Measurements from ENCODE around the gene NDUFAF3.

NDUFAF3 gene

DNA sequence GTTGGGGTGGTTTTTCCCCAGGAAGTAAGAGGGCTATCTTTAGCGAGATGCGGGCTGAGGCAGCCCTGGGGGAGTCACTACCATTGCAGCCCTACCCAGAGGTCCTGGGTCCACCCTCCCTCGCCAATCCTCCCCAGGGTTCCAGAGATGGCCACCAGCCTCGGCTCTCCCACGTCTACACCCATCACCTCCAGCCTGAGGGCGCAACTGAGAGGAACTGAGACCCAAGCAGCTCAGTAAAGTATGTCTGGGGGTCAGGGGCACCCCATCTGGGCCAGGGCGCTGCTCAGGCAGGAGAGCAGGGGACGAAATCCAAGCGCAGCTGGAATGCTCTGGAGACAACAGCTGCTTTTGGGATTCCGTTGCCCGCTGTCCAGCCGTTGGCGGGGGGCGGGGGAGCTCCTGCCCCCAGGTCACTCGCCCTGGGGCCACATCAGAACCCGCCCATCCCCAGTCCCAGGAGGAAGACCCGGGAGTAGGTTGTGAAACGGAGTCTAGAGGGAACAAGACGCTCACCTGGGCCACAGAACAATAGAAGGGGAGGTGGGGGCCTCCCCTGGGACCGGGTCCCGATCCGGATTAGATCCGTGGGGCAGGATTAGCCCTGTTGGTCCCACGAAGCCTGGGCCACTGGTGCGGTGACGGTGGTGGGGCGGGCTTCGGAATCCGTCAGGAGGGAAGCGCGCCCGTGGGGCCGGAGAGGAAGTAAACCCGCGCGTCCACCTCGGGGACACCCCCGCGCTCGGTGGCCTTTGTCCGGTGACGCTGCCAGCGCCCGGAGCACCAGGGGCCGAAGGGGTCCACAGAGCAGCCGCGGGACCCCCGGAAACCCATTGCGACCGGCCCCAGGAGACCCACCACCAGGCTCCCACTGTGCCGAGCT, 1.4 kb upstream of the NDUFAF3 start:
- H3K27ac Mint-ChIP-seq: peak overlapping the region; percentile 95
- H3K4me3 Mint-ChIP-seq: peak overlapping the region; percentile 91
- H3K9me3 Mint-ChIP-seq: no peaks in the 10 kb centered on the region
- H3K27me3 Mint-ChIP-seq: no peaks in the 10 kb centered on the region
- peaks cover 33% of the 10 kb centered on the region for H3K36me3 Mint-ChIP-seq (ENCODE audit: low read depth)
- peaks cover 54% of the 10 kb centered on the region for H3K4me1 Mint-ChIP-seq (ENCODE audit: low read depth)

DNA sequence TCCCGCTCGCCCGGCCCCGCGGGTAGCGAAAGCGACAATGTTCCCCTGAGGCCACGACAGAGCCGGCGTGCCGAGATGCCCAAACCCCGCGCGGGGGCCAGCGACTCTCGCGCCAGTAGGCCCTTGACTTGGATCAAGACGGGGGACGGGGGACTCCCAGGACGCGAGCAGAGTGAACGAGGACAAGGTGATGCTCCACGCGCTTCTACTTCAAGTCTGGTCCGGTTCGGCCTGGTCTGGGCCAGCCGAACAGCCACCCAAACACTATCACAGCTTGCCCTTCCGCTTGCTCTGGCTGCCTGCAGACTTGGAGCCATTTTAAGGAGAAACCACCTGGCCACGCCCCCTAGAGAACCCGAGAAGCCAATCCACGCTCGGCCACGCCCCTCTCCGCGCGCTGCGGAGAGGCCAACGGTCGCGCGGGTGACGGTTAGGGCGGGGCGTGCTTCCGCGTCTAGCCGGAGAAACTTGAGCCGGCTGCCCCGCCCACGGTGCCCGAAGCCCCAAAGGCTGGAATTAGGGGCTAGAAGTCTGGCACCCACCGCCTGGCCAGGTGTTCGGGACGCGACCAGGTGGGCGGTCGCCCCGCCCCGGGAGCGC, 608 bp upstream of the NDUFAF3 start:
- peaks cover 61% of the 10 kb centered on the region for H3K4me1 Mint-ChIP-seq (ENCODE audit: low read depth)

DNA sequence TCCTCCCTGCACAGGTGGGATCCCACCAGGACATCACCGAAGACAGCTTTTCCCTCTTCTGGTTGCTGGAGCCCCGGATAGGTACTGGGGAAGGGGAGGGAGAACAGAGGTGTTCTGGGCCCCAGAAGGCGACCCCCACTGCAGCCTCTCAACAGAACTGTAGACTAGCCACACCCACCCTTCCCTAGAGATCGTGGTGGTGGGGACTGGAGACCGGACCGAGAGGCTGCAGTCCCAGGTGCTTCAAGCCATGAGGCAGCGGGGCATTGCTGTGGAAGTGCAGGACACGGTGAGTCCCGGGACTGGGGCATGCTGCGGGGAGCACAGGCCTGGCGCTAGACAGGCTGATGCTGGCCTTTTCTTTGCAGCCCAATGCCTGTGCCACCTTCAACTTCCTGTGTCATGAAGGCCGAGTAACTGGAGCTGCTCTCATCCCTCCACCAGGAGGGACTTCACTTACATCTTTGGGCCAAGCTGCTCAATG, 809 bp downstream of the NDUFAF3 start:
- peak overlapping the region; percentile 91 for H3K4me3 Mint-ChIP-seq
- H3K4me1 Mint-ChIP-seq (ENCODE audit: low read depth): peaks cover 69% of the 10 kb centered on the region

More for the DNA sequence above, 608 bp upstream of the NDUFAF3 start:
- Mint-ChIP-seq H3K36me3 (ENCODE audit: low read depth) (peaks cover 37% of the 10 kb centered on the region), H3K27ac (peak overlapping the region; percentile 95), H3K9me3 (no peaks in the 10 kb centered on the region), H3K27me3 (no peaks in the 10 kb centered on the region), H3K4me3 (peak overlapping the region; percentile 91)

DNA sequence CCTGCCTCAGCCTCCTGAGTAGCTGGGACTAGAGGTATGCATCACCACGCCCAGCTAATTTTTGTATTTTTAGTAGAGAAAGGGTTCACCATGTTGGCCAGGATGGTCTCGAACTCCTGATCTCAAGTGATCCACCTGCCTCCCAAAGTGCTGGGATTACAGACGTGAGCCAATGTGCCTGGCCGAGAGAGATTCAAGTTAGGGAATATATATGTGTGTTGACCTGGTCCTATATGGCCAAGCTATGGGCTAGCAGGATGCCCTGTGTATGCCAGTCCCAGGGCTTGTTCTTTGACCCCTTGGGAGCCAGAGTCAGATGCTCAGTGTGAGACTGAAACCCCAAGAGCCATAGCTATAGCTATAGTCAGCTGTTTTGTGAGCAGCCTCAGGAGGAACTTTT, 1.9 kb downstream of the NDUFAF3 start:
- H3K4me1 Mint-ChIP-seq (ENCODE audit: low read depth): peaks cover 73% of the 10 kb centered on the region
- H3K4me3 Mint-ChIP-seq: peak overlapping the region; percentile 91
- H3K36me3 Mint-ChIP-seq (ENCODE audit: low read depth): peaks cover 61% of the 10 kb centered on the region
- H3K27ac Mint-ChIP-seq: peak overlapping the region; percentile 49
- H3K9me3 Mint-ChIP-seq: no peaks in the 10 kb centered on the region
- no peaks in the 10 kb centered on the region for H3K27me3 Mint-ChIP-seq

More for the DNA sequence above, 809 bp downstream of the NDUFAF3 start:
- Mint-ChIP-seq H3K27ac (peak overlapping the region; percentile 95), H3K27me3 (no peaks in the 10 kb centered on the region), H3K36me3 (ENCODE audit: low read depth) (peaks cover 50% of the 10 kb centered on the region), H3K9me3 (no peaks in the 10 kb centered on the region)

DNA sequence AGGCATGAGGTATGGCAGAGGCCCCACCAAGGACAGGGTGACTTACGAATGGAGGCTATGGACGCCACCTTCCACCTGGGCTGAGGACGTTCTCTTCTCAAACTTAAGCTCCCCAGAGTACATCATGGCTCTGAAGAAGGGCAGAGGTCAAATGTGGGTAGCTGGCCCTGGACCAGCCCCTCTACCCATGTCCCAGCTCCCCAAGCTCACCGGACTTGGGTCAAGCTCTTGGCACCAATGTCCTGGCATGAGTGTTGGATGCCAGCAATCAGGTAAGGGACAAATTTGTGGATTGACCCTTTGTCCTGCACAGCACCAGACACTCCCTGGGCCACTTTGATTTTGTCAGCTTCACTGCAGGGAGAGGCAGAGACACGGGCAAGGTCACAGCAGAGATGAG, 2.5 kb downstream of the NDUFAF3 start:
- peaks cover 71% of the 10 kb centered on the region for H3K4me1 Mint-ChIP-seq (ENCODE audit: low read depth)
- H3K27me3 Mint-ChIP-seq: no peaks in the 10 kb centered on the region
- H3K36me3 Mint-ChIP-seq (ENCODE audit: low read depth): peaks cover 66% of the 10 kb centered on the region
- peak overlapping the region; percentile 91 for H3K4me3 Mint-ChIP-seq
- no peaks in the 10 kb centered on the region for H3K9me3 Mint-ChIP-seq
- H3K27ac Mint-ChIP-seq: peak overlapping the region; percentile 71

DNA sequence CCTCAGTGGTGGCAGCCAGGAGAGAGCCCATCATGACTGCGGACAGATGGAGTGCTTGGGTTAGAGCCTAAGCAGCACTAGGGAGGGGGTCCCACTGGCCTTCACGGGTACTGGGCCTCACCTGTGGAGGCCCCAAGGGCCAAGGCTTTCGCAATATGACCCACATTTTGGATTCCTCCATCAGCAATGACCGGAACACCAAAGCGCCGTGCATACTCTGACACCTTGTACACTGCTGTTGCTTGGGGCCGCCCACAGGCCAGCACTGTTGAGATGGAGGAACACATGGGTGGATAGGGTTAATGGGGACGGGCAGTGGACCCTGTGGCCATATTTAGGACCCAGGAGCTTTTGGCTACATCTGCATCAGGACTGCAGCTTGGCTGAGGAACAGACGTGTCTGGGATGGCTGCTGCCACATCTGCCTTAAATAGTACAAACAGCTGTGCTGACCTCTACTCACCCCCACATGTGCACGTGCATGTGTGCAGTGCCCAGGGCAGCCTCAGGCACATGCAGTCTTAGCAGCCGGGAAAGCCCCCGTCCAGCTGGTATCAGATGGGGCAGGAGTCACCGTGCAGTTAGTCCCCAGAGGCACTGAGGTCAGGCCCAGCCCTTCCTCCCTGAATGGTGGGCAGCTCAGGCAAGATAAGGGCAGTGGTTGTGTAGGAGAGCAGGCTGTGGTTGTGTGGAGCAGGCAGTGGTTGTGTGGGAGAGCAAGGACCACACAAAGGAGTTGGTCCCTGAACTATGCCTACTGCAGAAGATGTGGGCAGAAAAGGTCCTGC, 3.3 kb downstream of the NDUFAF3 start:
- peaks cover 70% of the 10 kb centered on the region for H3K4me1 Mint-ChIP-seq (ENCODE audit: low read depth)
- peaks cover 72% of the 10 kb centered on the region for H3K36me3 Mint-ChIP-seq (ENCODE audit: low read depth)
- peak overlapping the region; percentile 91 for H3K4me3 Mint-ChIP-seq
- no peaks in the 10 kb centered on the region for H3K9me3 Mint-ChIP-seq
- H3K27ac Mint-ChIP-seq: peak overlapping the region; percentile 71
- H3K27me3 Mint-ChIP-seq: no peaks in the 10 kb centered on the region

DNA sequence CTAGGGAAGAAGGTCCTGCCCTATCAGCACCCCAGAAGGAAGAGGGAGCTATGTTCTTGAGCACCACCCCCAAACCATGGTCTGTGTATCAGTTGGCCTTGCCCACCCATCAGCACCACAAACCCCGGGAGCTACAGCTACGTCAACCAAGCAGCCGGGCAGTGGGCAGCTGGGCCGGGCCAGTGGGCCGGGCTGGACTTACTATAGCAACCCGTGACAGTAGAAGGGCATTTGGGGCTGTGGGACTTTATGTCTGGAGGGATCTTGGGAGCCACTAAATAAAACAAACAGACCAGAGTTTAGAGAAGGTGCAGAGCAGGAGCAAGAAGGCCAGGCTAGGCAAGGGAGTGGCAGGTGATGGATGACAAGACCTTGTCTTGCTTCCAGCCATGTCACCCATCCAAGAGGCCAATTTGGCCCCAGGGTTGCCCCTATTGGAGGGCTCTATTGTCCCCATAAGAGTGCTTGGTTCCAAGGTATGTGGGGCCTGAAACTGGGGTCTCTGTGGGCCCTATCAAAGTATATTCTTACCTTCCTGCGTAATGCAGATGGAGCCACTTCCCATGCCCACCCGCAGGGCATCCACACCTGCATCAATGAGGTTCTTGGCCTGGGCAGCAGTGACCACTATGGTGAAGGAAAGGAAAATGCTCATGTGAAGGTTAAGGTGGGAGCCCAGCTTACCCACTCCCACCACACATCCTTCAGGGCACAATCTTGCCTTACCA, 4.0 kb downstream of the NDUFAF3 start:
- no peaks in the 10 kb centered on the region for H3K9me3 Mint-ChIP-seq
- peaks cover 68% of the 10 kb centered on the region for H3K4me1 Mint-ChIP-seq (ENCODE audit: low read depth)
- peaks cover 72% of the 10 kb centered on the region for H3K36me3 Mint-ChIP-seq (ENCODE audit: low read depth)
- no peaks in the 10 kb centered on the region for H3K27me3 Mint-ChIP-seq
- peak overlapping the region; percentile 98 for H3K4me3 Mint-ChIP-seq
- peak overlapping the region; percentile 71 for H3K27ac Mint-ChIP-seq

DNA sequence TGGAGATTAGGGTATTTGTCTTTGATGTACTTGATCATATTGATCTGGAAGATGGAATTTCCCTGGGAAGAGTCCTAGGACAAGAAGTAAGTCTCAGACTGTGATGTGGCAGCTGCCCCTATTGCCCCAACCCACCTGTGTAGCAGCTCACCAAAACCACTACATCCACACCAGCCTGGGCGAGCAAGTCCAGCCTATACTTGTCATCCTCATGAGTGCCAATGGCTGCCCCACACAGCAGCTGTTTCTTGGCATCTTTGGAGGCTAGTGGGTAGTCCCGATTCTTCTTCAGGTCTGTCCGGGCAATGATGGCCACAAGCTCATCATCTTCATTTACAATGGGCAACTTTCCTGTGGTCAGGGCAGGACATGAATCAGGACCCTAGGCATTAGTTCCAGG, 4.6 kb downstream of the NDUFAF3 start:
- peaks cover 72% of the 10 kb centered on the region for H3K36me3 Mint-ChIP-seq (ENCODE audit: low read depth)
- peak overlapping the region; percentile 80 for H3K27ac Mint-ChIP-seq

DNA sequence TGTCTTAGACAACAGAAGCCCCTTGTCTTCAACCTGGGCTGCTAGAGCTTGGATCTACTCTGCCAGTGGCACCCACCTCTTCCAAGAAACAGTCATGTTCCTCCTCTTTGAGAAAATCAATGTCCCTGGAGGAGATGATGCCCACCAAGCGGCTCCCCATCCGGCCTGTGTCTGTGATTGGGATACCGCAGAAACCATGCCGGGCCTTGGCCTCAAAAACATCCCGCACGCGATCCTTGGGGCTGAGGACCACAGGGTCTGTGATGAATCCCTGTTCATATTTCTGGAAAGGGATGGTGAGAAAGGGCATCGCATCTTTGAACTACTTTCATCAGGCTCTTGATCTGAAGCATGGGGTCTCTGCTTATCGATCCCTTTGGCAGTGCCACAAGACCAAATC, 5.7 kb downstream of the NDUFAF3 start:
- peaks cover 68% of the 10 kb centered on the region for H3K4me1 Mint-ChIP-seq (ENCODE audit: low read depth)
- peak overlapping the region; percentile 98 for H3K4me3 Mint-ChIP-seq
- peak overlapping the region; percentile 96 for H3K27ac Mint-ChIP-seq
- peaks cover 76% of the 10 kb centered on the region for H3K36me3 Mint-ChIP-seq (ENCODE audit: low read depth)
- no peaks in the 10 kb centered on the region for H3K9me3 Mint-ChIP-seq
- H3K27me3 Mint-ChIP-seq: no peaks in the 10 kb centered on the region

More for the DNA sequence above, 4.6 kb downstream of the NDUFAF3 start:
- H3K4me3 Mint-ChIP-seq: peak overlapping the region; percentile 98
- H3K27me3 Mint-ChIP-seq: no peaks in the 10 kb centered on the region
- H3K4me1 Mint-ChIP-seq (ENCODE audit: low read depth): peaks cover 68% of the 10 kb centered on the region
- H3K9me3 Mint-ChIP-seq: no peaks in the 10 kb centered on the region

DNA sequence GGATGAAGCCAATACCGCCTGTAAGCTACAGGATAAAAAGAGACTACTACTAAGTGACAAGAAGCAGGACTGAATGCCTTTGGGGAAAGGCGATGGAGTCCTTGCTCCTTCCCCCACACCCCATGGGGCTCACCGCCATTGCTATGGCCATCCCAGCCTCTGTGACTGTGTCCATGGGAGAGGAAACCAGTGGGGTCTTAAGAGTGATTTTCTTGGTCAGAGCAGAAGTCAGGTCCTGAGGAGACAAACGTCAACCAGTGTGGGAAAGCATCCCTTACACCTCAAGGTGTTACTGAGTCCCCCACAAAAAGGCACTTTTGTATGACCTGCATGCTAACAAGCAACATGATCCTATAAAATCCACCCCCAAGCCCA, 6.4 kb downstream of the NDUFAF3 start:
- peak overlapping the region; percentile 96 for H3K27ac Mint-ChIP-seq
- no peaks in the 10 kb centered on the region for H3K27me3 Mint-ChIP-seq
- H3K4me3 Mint-ChIP-seq: peak overlapping the region; percentile 98
- H3K9me3 Mint-ChIP-seq: no peaks in the 10 kb centered on the region
- peaks cover 62% of the 10 kb centered on the region for H3K4me1 Mint-ChIP-seq (ENCODE audit: low read depth)
- H3K36me3 Mint-ChIP-seq (ENCODE audit: low read depth): peaks cover 75% of the 10 kb centered on the region

DNA sequence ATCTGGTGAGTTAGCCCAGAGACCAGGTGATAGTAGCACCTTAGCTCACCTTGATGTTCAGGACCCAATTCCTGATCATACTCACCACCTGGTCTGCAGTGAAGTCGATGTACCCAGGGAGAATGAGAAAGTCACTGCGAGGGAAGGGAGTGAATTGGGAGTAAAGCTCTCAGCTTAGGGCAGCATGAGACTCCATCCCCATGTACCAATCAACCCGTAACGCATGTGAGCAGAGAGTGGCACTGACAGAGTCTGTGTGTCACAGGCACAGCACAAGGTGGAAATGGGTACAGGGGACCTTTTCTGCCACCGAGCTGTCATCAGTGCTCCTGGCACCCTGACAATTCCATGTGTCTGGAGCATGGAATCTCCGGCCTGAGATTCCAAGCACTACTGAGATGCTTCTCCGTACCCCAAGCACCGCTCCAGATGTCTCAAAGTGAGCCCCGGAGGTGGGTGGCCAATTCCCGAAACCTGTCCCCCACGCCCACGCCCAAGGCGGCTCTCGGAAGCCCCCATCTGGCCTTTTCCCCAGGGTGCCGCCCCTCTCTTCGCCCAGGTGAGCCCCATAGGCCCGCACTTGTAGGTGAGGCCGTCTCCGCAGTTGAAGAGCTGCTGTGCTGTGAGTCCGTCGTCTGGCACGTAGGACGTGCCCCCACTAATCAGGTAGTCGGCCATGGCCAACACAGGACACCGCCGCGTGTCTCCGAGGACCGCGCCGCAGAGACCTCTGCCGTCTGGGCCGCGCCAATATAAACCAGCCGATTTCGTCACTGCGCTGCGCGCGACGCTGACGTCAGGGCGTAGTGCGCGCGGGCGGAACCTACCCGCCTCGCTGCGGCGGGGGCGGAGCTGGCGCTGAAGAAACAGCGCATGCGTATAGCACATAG, 7.0 kb downstream of the NDUFAF3 start, which contains the start of gene IMPDH2:
TSS of gene IMPDH2 (minus strand) at position 726 of the 890 bp plus-strand sequence. CDS start at position 678, 48 bp downstream.
- peaks cover 71% of the 10 kb centered on the region for H3K36me3 Mint-ChIP-seq (ENCODE audit: low read depth)
- H3K4me3 Mint-ChIP-seq: peak within 1 kb of the TSS; percentile 98
- peaks cover 56% of the 10 kb centered on the region for H3K4me1 Mint-ChIP-seq (ENCODE audit: low read depth)
- no peaks in the 10 kb centered on the region for H3K9me3 Mint-ChIP-seq
- peak within 1 kb of the TSS; percentile 96 for H3K27ac Mint-ChIP-seq
- no peaks in the 10 kb centered on the region for H3K27me3 Mint-ChIP-seq

DNA sequence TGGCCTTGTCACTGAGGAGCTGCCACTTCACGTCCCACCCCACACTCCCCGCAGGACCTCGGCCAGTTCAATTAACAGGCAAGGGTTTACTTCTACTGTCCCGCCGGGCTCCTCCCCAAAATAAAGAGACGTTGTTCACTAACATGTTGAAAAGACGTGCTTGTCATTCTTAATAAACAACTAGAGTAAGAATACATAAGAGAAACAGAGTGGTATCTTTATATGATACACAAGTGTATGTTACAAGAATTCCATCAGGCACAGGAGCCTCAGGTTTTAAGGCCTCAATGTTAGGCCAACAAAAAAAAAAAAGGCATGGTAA, 7.6 kb downstream of the NDUFAF3 start:
- H3K36me3 Mint-ChIP-seq (ENCODE audit: low read depth): peaks cover 67% of the 10 kb centered on the region
- H3K9me3 Mint-ChIP-seq: no peaks in the 10 kb centered on the region
- H3K4me3 Mint-ChIP-seq: peak overlapping the region; percentile 98
- H3K4me1 Mint-ChIP-seq (ENCODE audit: low read depth): peaks cover 50% of the 10 kb centered on the region
- peak overlapping the region; percentile 96 for H3K27ac Mint-ChIP-seq
- H3K27me3 Mint-ChIP-seq: no peaks in the 10 kb centered on the region

DNA sequence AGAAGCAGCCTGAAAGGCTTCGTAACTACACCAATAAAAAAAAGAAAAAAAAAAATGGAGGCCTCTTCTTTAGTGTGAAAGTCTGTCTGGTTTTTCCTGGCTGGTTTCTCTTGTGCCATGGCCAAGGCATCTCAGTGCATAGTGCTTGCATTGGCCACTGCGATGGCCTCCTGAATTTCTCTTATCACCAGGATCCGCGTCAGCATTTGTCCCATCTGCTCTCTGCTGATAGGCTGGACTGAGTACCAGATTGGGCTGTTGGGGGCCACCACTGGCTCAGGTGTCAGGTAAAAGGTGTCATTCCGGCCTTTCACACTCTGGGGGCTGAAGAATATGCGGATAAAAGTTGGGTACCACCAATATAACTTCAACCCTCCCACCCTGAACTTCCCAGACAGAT, 8.4 kb downstream of the NDUFAF3 start:
- Mint-ChIP-seq H3K27ac (peak overlapping the region; percentile 55), H3K9me3 (no peaks in the 10 kb centered on the region), H3K27me3 (no peaks in the 10 kb centered on the region), H3K4me3 (no peak overlapping the region), H3K36me3 (ENCODE audit: low read depth) (peaks cover 67% of the 10 kb centered on the region), H3K4me1 (ENCODE audit: low read depth) (peaks cover 43% of the 10 kb centered on the region)
